Measurements from ENCODE around the gene PDP2.
"Not testable (repeated sequence)": the region's sequence is repeated elsewhere in the genome, so short reads cannot be mapped to it uniquely, and the experiment has no call there.

Gene PDP2

GRCh38 chr16:66895999-66896398 is 15.7 kb downstream of the PDP2 start:
- H3K9ac ChIP-seq (ENCODE audit: low read length in 2 of 2): no peak overlapping the region

GRCh38 chr16:66896682-66897081 is 16.4 kb downstream of the PDP2 start:
- H3K9ac ChIP-seq (ENCODE audit: low read length in 2 of 2); H3K27ac ChIP-seq (ENCODE audit: low read length): not testable (repeated sequence)
- peaks cover 41% of the 10 kb centered on the region for H3K4me1 ChIP-seq (ENCODE audit: control insufficient read depth, insufficient read depth, low read length)

More at GRCh38 chr16:66895999-66896398, 15.7 kb downstream of the PDP2 start:
- Histone ChIP-seq H3K36me3 (ENCODE audit: control insufficient read depth in 2 of 2, insufficient read depth in 2 of 2, low read length in 2 of 2) (no peaks in the 10 kb centered on the region), H3K9me3 (ENCODE audit: control insufficient read depth in 2 of 2, low read length in 2 of 2) (no peaks in the 10 kb centered on the region), H3K4me1 (ENCODE audit: control insufficient read depth, insufficient read depth, low read length) (peaks cover 34% of the 10 kb centered on the region), H3K27me3 (ENCODE audit: control insufficient read depth in 1 of 2, insufficient read depth in 2 of 2, low read length in 2 of 2) (no peaks in the 10 kb centered on the region), H3K27ac (ENCODE audit: low read length) (no peak overlapping the region), H3K4me3 (ENCODE audit: low read length in 2 of 2) (no peak overlapping the region)

DNA sequence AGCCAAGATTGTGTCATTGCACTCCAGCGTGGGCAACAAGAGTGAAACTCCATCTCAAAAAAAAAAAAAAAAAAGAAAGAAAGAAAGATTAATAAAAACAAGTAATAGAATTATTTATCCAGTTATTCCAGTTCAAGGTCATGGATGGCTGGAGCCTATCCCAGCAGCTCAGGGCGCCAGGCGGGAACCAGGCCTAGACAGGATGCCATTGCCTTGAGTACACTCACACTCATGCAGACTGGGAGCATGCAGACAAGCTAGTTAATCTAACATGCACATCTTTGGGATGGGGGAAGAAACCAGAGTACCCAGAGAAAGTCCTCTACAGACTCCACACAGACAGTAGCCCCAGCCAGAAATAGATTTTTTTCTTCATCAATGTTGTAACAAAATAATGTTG is 17.9 kb downstream of the PDP2 start:
- no peaks in the 10 kb centered on the region for H3K36me3 ChIP-seq (ENCODE audit: control insufficient read depth in 2 of 2, insufficient read depth in 2 of 2, low read length in 2 of 2)
- H3K9ac ChIP-seq (ENCODE audit: low read length in 2 of 2): no peak overlapping the region
- peak overlapping the region; percentile 98 for H3K27ac ChIP-seq (ENCODE audit: low read length)
- no peaks in the 10 kb centered on the region for H3K27me3 ChIP-seq (ENCODE audit: control insufficient read depth in 1 of 2, insufficient read depth in 2 of 2, low read length in 2 of 2)
- H3K4me3 ChIP-seq (ENCODE audit: low read length in 2 of 2): no peak overlapping the region
- H3K9me3 ChIP-seq (ENCODE audit: control insufficient read depth in 2 of 2, low read length in 2 of 2): no peaks in the 10 kb centered on the region
- H3K4me1 ChIP-seq (ENCODE audit: control insufficient read depth, insufficient read depth, low read length): peaks cover 56% of the 10 kb centered on the region

More at GRCh38 chr16:66896682-66897081, 16.4 kb downstream of the PDP2 start:
- not testable (repeated sequence) for H3K36me3 ChIP-seq (ENCODE audit: control insufficient read depth in 2 of 2, insufficient read depth in 2 of 2, low read length in 2 of 2); H3K4me3 ChIP-seq (ENCODE audit: low read length in 2 of 2); H3K27me3 ChIP-seq (ENCODE audit: control insufficient read depth in 1 of 2, insufficient read depth in 2 of 2, low read length in 2 of 2); H3K9me3 ChIP-seq (ENCODE audit: control insufficient read depth in 2 of 2, low read length in 2 of 2)

- Histone ChIP-seq H3K4me3 (ENCODE audit: low read length in 2 of 2) (no peak overlapping the region), H3K36me3 (ENCODE audit: control insufficient read depth in 2 of 2, insufficient read depth in 2 of 2, low read length in 2 of 2) (no peaks in the 10 kb centered on the region), H3K9ac (ENCODE audit: low read length in 2 of 2) (peak overlapping the region in 1 of 2 donors; percentile 32), H3K27me3 (ENCODE audit: control insufficient read depth in 1 of 2, insufficient read depth in 2 of 2, low read length in 2 of 2) (no peaks in the 10 kb centered on the region), H3K9me3 (ENCODE audit: control insufficient read depth in 2 of 2, low read length in 2 of 2) (no peaks in the 10 kb centered on the region), H3K27ac (ENCODE audit: low read length) (peak overlapping the region; percentile 98), H3K4me1 (ENCODE audit: control insufficient read depth, insufficient read depth, low read length) (peaks cover 63% of the 10 kb centered on the region)
Measured at GRCh38 chr16:66898933-66899309, 18.6 kb downstream of the PDP2 start.

GRCh38 chr16:66899310-66899944 is 19.1 kb downstream of the PDP2 start:
- peaks cover 68% of the 10 kb centered on the region for H3K4me1 ChIP-seq (ENCODE audit: control insufficient read depth, insufficient read depth, low read length)
- no peaks in the 10 kb centered on the region for H3K27me3 ChIP-seq (ENCODE audit: control insufficient read depth in 1 of 2, insufficient read depth in 2 of 2, low read length in 2 of 2)
- H3K36me3 ChIP-seq (ENCODE audit: control insufficient read depth in 2 of 2, insufficient read depth in 2 of 2, low read length in 2 of 2): no peaks in the 10 kb centered on the region
- peak overlapping the region; percentile 29 to 34 for H3K9ac ChIP-seq (ENCODE audit: low read length in 2 of 2)
- H3K27ac ChIP-seq (ENCODE audit: low read length): peak overlapping the region; percentile 98
- H3K4me3 ChIP-seq (ENCODE audit: low read length in 2 of 2): peak overlapping the region in 1 of 2 donors; percentile 35
- no peaks in the 10 kb centered on the region for H3K9me3 ChIP-seq (ENCODE audit: control insufficient read depth in 2 of 2, low read length in 2 of 2)

DNA sequence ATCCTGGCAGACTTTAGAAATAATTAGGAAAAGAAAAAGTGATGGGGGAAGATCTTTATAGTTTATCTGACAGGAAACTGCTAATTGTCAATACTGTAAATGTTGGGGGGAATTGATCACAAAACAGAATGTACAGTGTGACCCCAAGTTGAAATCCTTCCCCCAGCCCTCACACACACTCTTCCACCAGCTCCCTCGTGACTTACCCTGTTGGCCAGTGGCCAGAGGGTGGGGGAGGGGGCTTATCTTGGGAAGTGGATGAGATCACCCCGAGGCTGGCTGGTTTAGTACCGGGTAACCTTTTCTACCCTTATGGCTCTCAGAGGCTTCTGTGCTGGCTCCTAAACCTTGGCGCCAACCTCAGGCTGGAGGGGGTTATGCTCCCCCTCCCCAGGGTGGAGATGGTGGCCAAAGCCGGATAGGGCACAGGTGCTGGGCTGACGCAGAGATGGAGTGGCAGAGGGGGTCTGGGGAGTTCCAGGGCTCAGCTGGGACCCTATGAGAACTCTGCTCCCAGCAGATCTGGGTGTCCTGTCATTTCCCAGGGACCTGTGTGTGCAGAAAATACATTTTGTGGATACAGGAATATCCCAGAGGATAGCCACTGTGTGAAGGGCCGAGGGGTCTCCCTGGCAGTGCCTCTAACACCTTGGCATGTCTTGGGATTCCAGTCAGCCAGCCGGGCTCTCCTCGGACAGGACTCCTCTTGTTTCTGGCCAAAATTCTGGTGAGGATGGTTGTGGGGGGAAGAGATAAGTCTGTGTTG is 19.8 kb downstream of the PDP2 start:
- H3K4me3 ChIP-seq (ENCODE audit: low read length in 2 of 2): peak overlapping the region in 1 of 2 donors; percentile 35
- H3K27me3 ChIP-seq (ENCODE audit: control insufficient read depth in 1 of 2, insufficient read depth in 2 of 2, low read length in 2 of 2): no peaks in the 10 kb centered on the region
- H3K9ac ChIP-seq (ENCODE audit: low read length in 2 of 2): peak overlapping the region; percentile 34 to 73
- H3K9me3 ChIP-seq (ENCODE audit: control insufficient read depth in 2 of 2, low read length in 2 of 2): no peaks in the 10 kb centered on the region
- peaks cover 75% of the 10 kb centered on the region for H3K4me1 ChIP-seq (ENCODE audit: control insufficient read depth, insufficient read depth, low read length)
- H3K36me3 ChIP-seq (ENCODE audit: control insufficient read depth in 2 of 2, insufficient read depth in 2 of 2, low read length in 2 of 2): no peaks in the 10 kb centered on the region
- H3K27ac ChIP-seq (ENCODE audit: low read length): peak overlapping the region; percentile 98

DNA sequence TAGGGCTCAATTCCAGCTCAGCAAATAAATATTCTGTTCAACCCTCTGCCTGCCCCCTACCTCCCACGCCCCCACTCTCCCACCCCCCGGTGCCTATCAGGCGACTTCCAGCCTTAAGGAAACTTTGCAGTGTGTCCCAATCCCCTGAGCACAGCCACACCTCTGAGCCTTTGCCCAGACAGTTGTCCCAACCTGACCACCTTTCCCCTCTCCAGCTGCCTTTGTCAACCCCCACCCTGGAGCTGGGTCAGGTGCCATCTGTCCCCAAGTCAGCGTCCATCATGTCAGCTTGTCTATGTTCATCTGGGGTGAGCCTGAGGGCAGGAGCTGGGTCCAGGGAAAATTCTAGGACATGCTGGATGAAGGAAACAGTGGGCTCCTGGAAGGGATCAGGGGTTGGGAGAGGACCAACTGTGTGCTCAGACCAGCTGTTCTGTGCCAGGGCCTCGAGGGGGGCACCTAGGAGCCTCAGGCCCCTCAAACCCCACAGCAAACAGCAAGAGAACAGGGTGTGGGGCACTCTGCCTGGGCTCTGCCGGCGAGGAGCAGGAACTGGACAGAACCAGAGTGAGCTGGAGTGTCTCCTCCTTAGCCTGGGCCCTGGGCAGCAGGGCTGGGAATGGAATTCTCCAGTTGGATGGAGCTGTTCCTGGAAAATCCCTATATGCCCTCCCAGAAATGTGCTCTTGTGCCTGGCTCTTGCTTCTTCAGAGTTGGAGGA is 20.6 kb downstream of the PDP2 start:
- H3K27ac ChIP-seq (ENCODE audit: low read length): peak overlapping the region; percentile 98
- H3K27me3 ChIP-seq (ENCODE audit: control insufficient read depth in 1 of 2, insufficient read depth in 2 of 2, low read length in 2 of 2): no peaks in the 10 kb centered on the region
- H3K9ac ChIP-seq (ENCODE audit: low read length in 2 of 2): peak overlapping the region; percentile 34 to 66
- no peaks in the 10 kb centered on the region for H3K36me3 ChIP-seq (ENCODE audit: control insufficient read depth in 2 of 2, insufficient read depth in 2 of 2, low read length in 2 of 2)
- no peaks in the 10 kb centered on the region for H3K9me3 ChIP-seq (ENCODE audit: control insufficient read depth in 2 of 2, low read length in 2 of 2)
- H3K4me3 ChIP-seq (ENCODE audit: low read length in 2 of 2): no peak overlapping the region
- H3K4me1 ChIP-seq (ENCODE audit: control insufficient read depth, insufficient read depth, low read length): peaks cover 77% of the 10 kb centered on the region

GRCh38 chr16:66901626-66902025 is 21.3 kb downstream of the PDP2 start:
- peaks cover 82% of the 10 kb centered on the region for H3K4me1 ChIP-seq (ENCODE audit: control insufficient read depth, insufficient read depth, low read length)

GRCh38 chr16:66902648-66903543 is 22.6 kb downstream of the PDP2 start:
- Histone ChIP-seq H3K4me3 (ENCODE audit: low read length in 2 of 2) (no peak overlapping the region), H3K9ac (ENCODE audit: low read length in 2 of 2) (no peak overlapping the region), H3K36me3 (ENCODE audit: control insufficient read depth in 2 of 2, insufficient read depth in 2 of 2, low read length in 2 of 2) (no peaks in the 10 kb centered on the region), H3K27ac (ENCODE audit: low read length) (peak overlapping the region; percentile 98), H3K27me3 (ENCODE audit: control insufficient read depth in 1 of 2, insufficient read depth in 2 of 2, low read length in 2 of 2) (no peaks in the 10 kb centered on the region), H3K4me1 (ENCODE audit: control insufficient read depth, insufficient read depth, low read length) (peaks cover 82% of the 10 kb centered on the region), H3K9me3 (ENCODE audit: control insufficient read depth in 2 of 2, low read length in 2 of 2) (no peaks in the 10 kb centered on the region)

More at GRCh38 chr16:66901626-66902025, 21.3 kb downstream of the PDP2 start:
- Histone ChIP-seq H3K9me3 (ENCODE audit: control insufficient read depth in 2 of 2, low read length in 2 of 2) (no peaks in the 10 kb centered on the region), H3K27ac (ENCODE audit: low read length) (peak overlapping the region; percentile 98), H3K9ac (ENCODE audit: low read length in 2 of 2) (peak overlapping the region; percentile 2 to 66), H3K27me3 (ENCODE audit: control insufficient read depth in 1 of 2, insufficient read depth in 2 of 2, low read length in 2 of 2) (no peaks in the 10 kb centered on the region), H3K4me3 (ENCODE audit: low read length in 2 of 2) (peak overlapping the region in 1 of 2 donors; percentile 22), H3K36me3 (ENCODE audit: control insufficient read depth in 2 of 2, insufficient read depth in 2 of 2, low read length in 2 of 2) (no peaks in the 10 kb centered on the region)
